D721Med (cell line): ENCODE measurements around the gene CST7.

ENCODE experiments used
- DNase-seq: peaks from one replicate; pipeline ENCODE4 v3.0.0; 2011; ENCODE audit warnings: low spot score; ENCODE audit not compliant: insufficient read length
- FAIRE-seq: peaks from 2 replicates; lab custom pipeline; 2011; peaks lifted over from hg19 to GRCh38; lab: Jason Lieb, UNC
- TF ChIP-seq, protein P1 (sequence below): IDR thresholded peaks from 2 replicates; pipeline ENCODE4 v1.5.1; 2012; ENCODE audit warnings: mild to moderate bottlenecking, control low read depth; ENCODE audit not compliant: insufficient read depth; ENCODE audit errors: missing control alignments

The CST7 gene

DNA sequence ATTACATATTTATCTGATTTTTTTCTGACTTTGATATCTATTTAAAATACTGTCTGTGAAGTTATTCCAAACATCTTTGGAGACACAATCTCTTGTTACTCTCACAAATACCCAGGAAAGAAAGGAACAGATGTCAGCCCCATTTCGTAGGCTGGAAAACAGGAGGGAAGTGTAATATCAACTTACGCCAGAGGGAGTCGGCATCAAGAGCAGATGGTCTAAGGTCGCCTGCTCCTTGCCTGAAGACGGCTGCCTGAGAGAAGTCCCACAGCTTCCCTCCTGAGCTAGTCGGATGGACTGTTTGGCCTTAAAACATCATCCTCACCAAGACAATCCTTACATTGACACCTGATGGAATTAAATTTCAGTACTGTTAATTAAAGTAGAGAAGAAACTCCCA lies 13.4 kb downstream of the CST7 start:
- no peak for FAIRE-seq
- DNase-seq, result no peak
- TF ChIP-seq, protein P1, sequence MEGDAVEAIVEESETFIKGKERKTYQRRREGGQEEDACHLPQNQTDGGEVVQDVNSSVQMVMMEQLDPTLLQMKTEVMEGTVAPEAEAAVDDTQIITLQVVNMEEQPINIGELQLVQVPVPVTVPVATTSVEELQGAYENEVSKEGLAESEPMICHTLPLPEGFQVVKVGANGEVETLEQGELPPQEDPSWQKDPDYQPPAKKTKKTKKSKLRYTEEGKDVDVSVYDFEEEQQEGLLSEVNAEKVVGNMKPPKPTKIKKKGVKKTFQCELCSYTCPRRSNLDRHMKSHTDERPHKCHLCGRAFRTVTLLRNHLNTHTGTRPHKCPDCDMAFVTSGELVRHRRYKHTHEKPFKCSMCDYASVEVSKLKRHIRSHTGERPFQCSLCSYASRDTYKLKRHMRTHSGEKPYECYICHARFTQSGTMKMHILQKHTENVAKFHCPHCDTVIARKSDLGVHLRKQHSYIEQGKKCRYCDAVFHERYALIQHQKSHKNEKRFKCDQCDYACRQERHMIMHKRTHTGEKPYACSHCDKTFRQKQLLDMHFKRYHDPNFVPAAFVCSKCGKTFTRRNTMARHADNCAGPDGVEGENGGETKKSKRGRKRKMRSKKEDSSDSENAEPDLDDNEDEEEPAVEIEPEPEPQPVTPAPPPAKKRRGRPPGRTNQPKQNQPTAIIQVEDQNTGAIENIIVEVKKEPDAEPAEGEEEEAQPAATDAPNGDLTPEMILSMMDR, result no peak

DNA sequence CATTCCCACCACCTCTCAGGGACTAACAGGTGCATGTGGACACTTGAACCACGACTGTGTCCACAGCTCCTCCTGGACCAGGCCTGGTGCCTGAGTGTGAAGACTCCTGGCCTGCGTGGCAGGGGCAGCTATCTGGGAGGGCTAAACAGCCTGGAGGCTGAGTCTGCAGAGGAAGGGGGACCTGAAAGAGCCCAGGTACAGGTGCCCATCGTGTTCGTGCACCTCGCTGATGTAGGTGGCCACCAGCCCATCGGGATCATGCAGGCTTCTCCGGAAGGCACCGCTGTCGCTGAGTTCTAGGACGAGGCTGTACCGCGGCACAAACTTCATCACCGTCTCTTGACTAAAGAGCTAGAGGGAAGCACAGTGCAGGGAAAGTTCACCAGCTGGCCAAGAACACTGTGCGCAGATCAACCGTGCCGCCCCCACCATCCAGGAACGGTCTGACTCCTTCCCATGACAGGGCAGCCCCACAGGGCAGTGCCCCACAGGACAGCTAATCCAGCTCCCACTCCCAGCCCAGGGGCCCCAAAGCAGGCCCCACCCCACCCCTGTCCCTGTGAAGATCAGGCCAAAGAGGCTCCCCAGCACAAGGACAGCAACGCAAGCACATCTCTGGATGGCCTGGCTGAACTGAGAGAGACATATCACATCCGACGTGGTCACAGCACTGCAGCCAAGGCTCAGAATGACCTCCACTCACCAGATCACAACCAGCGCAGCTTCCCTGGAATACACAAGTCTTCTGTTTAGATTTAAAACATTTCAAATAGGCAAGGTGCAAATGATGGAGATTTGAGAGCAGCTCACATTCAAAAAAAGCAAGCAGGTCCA lies 14.8 kb downstream of the CST7 start:
- FAIRE-seq (no peak), DNase-seq (no peak)
- TF ChIP-seq, protein P1, result no peak

DNA sequence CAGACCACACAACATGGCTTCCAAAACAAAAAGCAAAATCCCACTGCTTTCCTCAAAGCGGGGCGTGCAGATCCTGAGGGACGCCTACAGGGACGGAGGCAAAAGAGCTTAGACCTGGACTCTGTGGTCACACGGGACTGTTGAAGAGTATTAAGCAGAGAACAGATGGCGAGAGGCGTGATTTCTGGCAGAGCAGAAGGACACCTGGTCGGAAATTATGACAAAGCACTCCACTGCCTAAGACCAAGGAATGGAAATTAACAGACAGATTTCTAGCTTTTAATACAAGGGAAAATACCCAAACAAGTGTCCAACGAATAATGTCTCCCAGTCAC lies 15.4 kb downstream of the CST7 start:
- TF ChIP-seq, protein P1, result no peak
- FAIRE-seq (no peak), DNase-seq (peak; percentile 65)

DNA sequence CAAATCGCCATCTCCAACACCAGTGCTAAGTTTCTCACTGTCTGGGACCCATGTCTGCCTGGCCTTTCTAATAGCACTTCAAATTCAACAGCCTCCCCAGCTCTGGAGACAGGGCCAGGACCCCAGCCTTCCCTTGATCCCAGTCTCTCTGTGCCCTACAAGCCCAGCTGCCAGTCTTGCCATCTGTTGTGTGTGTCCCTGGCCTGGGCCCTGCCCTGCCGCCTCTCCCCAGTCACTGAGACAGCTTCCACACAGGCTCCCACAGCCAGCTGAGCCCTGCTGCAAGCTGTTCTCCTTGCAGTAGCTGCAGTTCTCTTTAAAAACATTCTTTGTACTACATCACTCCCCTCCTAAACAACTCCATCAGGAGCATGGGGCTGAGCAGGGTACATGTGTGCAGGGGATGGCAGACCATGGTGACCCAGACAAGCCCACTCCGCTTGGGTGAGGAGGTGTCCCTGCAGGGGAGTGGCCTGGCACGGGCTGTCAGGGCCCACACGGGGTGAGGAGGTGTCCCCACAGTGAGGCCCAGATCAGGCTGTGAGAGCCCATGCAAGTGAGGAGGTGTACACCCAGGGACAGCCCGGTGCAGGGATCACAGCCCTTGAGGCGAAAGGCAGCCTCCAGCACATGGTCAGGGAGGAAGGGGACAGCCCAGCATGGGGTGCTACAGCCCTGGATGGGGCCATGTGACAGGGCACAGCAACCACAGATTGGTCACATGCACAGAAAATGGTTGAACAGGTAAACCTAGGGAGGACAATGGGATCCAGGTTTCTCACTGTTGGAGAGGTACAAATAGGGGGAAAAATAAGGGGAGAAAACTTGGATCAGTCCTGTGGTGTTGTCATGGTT lies 16.2 kb downstream of the CST7 start:
- no peak for FAIRE-seq
- TF ChIP-seq, protein P1, result no peak

DNA sequence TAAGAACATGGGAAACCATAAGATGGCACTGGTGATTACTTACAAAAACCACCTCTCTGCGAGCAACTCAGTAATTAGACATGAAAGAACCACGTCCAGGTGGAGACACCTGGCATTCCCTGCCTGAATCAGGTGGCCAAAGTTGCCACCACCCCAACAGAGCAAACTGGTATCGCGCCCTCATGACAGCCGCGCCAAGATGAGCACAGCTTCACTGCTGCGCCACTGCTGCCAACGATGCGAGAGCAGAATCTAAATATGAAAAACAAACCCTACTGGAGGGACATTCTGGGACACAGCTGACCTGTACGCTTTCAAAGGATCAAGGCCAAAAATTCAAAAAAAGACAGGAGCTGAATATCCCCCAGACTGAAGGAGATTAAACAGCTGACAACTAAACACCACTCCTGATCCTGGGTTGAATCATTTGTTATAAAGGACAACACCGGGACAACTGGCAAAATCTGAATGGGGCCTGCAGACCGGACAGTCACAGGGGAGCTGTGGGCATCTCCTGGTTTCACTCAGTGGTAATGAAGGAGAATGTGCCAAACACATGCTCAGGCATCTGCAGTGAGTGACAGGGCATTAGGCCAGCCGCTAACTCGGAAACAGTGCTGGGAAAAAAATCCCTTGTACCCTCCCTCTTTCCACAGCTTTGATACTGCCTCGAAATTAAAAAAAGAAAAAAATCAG lies 17.4 kb downstream of the CST7 start:
- TF ChIP-seq, protein P1, result no peak
- no peak for DNase-seq
- no peak for FAIRE-seq

More for the DNA sequence above, 16.2 kb downstream of the CST7 start:
- no peak for DNase-seq

DNA sequence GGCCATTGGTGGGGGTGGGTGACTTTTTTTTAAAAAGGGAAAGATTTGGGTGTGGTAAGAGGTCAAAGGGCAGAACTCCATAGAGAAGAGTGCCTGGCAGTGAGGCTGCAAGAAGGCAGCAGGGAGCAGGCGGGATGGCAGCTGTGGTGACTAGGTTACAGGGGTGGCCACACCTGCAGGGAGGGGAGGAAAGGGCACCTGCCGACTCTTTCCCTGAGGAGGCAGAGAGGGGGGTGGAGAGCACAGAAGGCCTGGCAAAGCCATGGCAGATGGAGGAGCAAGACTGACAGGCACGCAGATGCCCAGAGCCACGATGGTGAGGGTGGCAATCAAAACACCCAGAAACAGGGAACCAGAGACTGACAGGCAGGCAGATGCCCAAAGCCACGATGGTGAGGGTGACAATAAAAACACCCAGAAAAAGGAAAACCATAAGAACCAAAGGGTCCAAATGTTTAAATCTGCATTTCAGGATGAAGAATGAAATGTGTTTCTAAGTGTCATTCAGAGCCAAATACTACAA lies 19.3 kb downstream of the CST7 start:
- DNase-seq (no peak), FAIRE-seq (no peak)
- TF ChIP-seq, protein P1, result no peak
